HG03520 (cell line): ENCODE measurements around the gene CD36.

Experiments used
- ATAC-seq: cut with Tn5 transposase; IDR thresholded peaks from one replicate; pipeline ENCODE4 v1.9.1; 2021; ENCODE audit warnings: mild to moderate bottlenecking, moderate library complexity; ENCODE audit not compliant: unreplicated experiment

Gene CD36

GRCh38 chr7:80637911-80638765 lies at the start of gene CD36:
TSS of gene CD36 (plus strand) at chr7:80638642. CDS start at chr7:80646741, 8,099 bp downstream.
- peak; percentile 48 for ATAC-seq

GRCh38 chr7:80589631-80590030 lies 48.8 kb upstream of the CD36 start:
- ATAC-seq, result no peak

- no peak for ATAC-seq
Measured at GRCh38 chr7:80591654-80592053, 46.8 kb upstream of the CD36 start.

- no peak for ATAC-seq
Measured at GRCh38 chr7:80593869-80594586, 44.4 kb upstream of the CD36 start.

GRCh38 chr7:80596933-80597517 lies 41.4 kb upstream of the CD36 start:
- ATAC-seq, result no peak

GRCh38 chr7:80597875-80598274 lies 40.6 kb upstream of the CD36 start:
- ATAC-seq, result no peak

- ATAC-seq, result no peak
Measured at GRCh38 chr7:80600046-80600445, 38.4 kb upstream of the CD36 start.

GRCh38 chr7:80601999-80602398 lies 36.4 kb upstream of the CD36 start:
- no peak for ATAC-seq

- no peak for ATAC-seq
Measured at GRCh38 chr7:80603940-80604339, 34.5 kb upstream of the CD36 start.

- ATAC-seq, result no peak
Measured at GRCh38 chr7:80604436-80604835, 34.0 kb upstream of the CD36 start.

GRCh38 chr7:80607136-80607535 lies 31.3 kb upstream of the CD36 start:
- ATAC-seq, result no peak

GRCh38 chr7:80608336-80608735 lies 30.1 kb upstream of the CD36 start:
- no peak for ATAC-seq

GRCh38 chr7:80609751-80610150 lies 28.7 kb upstream of the CD36 start:
- ATAC-seq, result no peak

GRCh38 chr7:80611353-80611752 lies 27.1 kb upstream of the CD36 start:
- no peak for ATAC-seq

- no peak for ATAC-seq
Measured at GRCh38 chr7:80611779-80612178, 26.7 kb upstream of the CD36 start.

- no peak for ATAC-seq
Measured at GRCh38 chr7:80612880-80613279, 25.6 kb upstream of the CD36 start.

- ATAC-seq, result no peak
Measured at GRCh38 chr7:80613519-80613918, 24.9 kb upstream of the CD36 start.

GRCh38 chr7:80614851-80615271 lies 23.6 kb upstream of the CD36 start:
- no peak for ATAC-seq

- no peak for ATAC-seq
Measured at GRCh38 chr7:80618096-80618495, 20.3 kb upstream of the CD36 start.

GRCh38 chr7:80619741-80620140 lies 18.7 kb upstream of the CD36 start:
- ATAC-seq, result no peak

- ATAC-seq, result no peak
Measured at GRCh38 chr7:80622541-80622940, 15.9 kb upstream of the CD36 start.
